PC-9 (cell line): Measurements from ENCODE around the gene MAN2A2.

Source experiments
- CTCF ChIP-seq: fragments of 200-600 bp; sonication (generic); conservative IDR thresholded peaks from 2 replicates; pipeline ENCODE4 v1.6.1; 2017; ENCODE audit warnings: mixed run types, antibody characterized with exemption, mild to moderate bottlenecking, moderate library complexity
- EZH2 ChIP-seq: fragments of 200-600 bp; sonication (generic); IDR thresholded peaks from 2 replicates; pipeline ENCODE4 v1.8.0; 2017; ENCODE audit warnings: antibody characterized with exemption, low read depth

- no peak for TF ChIP-seq CTCF
- no peak for TF ChIP-seq EZH2
Observed at GRCh38 chr15:90872486-90873184, 30.5 kb upstream of the MAN2A2 start.
